H9 (cell line): ENCODE results near the gene CHST8. TPM values are rescaled to one million over a fixed set of nuclear protein-coding genes. Genes with fewer than 3 reads are reported as not detected.

Experiments
- DNase-seq: peaks from one replicate; pipeline ENCODE4 v3.0.0-alpha.2; 2017
- H2AFZ ChIP-seq: one replicate; pipeline ENCODE4 v1.6.1; 2013; ENCODE audit warnings: mild to moderate bottlenecking, low read length, control low read depth, moderate library complexity
- H2AK5ac ChIP-seq: 2 replicates; pipeline ENCODE4 v1.6.1; 2013; ENCODE audit warnings: low read length, control low read depth, mixed read lengths; ENCODE audit not compliant: insufficient read length
- H2BK120ac ChIP-seq: one replicate; pipeline ENCODE4 v1.6.1; 2013; ENCODE audit warnings: low read depth, mild to moderate bottlenecking, low read length, control low read depth, inconsistent platforms; ENCODE audit not compliant: poor library complexity, severe bottlenecking
- H2BK12ac ChIP-seq: 2 replicates; pipeline ENCODE4 v1.6.1; 2013; ENCODE audit warnings: low read length, control low read depth, mixed read lengths, low read depth; ENCODE audit not compliant: insufficient read length
- H2BK15ac ChIP-seq: 2 replicates; pipeline ENCODE4 v1.6.1; 2013; ENCODE audit warnings: low read depth, low read length, control low read depth
- H2BK20ac ChIP-seq: one replicate; pipeline ENCODE4 v1.6.1; 2013; ENCODE audit warnings: low read depth, mild to moderate bottlenecking, low read length, control low read depth, inconsistent platforms; ENCODE audit not compliant: poor library complexity, severe bottlenecking
- H2BK5ac ChIP-seq: 2 replicates; pipeline ENCODE4 v1.6.1; 2013; ENCODE audit warnings: low read length, control low read depth, mixed read lengths; ENCODE audit not compliant: insufficient read length
- H3K14ac ChIP-seq: 2 replicates; pipeline ENCODE4 v1.6.1; 2013; ENCODE audit warnings: low read length, control low read depth; ENCODE audit not compliant: insufficient read depth
- H3K18ac ChIP-seq: 2 replicates; pipeline ENCODE4 v1.6.1; 2013; ENCODE audit warnings: low read depth, mild to moderate bottlenecking, mixed read lengths, low read length, control low read depth; ENCODE audit not compliant: insufficient read length
- H3K23ac ChIP-seq: 2 replicates; pipeline ENCODE4 v1.6.1; 2013; ENCODE audit warnings: low read length, control low read depth, mixed read lengths, low read depth; ENCODE audit not compliant: insufficient read length
- H3K23me2 ChIP-seq: 2 replicates; pipeline ENCODE4 v1.6.1; 2013; ENCODE audit warnings: low read depth, mild to moderate bottlenecking, mixed read lengths, low read length, control low read depth; ENCODE audit not compliant: insufficient read length, poor library complexity, severe bottlenecking
- H3K27ac ChIP-seq: 2 replicates; pipeline ENCODE4 v1.5.1; 2013; ENCODE audit warnings: low read length, control low read depth, mixed read lengths, low read depth; ENCODE audit not compliant: insufficient read length
- H3K27me3 ChIP-seq: 2 replicates; pipeline ENCODE4 v1.6.1; 2013; ENCODE audit warnings: low read length, control low read depth, inconsistent platforms; ENCODE audit not compliant: insufficient read depth
- H3K4ac ChIP-seq: 2 replicates; pipeline ENCODE4 v1.6.1; 2013; ENCODE audit warnings: low read depth, mild to moderate bottlenecking, control low read depth, inconsistent platforms, low read length, moderate library complexity
- H3K4me1 ChIP-seq: 2 replicates; pipeline ENCODE4 v1.6.1; 2013; ENCODE audit warnings: low read length, control low read depth, inconsistent platforms; ENCODE audit not compliant: insufficient read depth
- H3K4me2 ChIP-seq: 2 replicates; pipeline ENCODE4 v1.6.1; 2013; ENCODE audit warnings: low read length, control low read depth, mixed read lengths; ENCODE audit not compliant: insufficient read length, insufficient read depth
- H3K56ac ChIP-seq: 2 replicates; pipeline ENCODE4 v1.6.1; 2013; ENCODE audit warnings: low read depth, mild to moderate bottlenecking, mixed read lengths, low read length, control low read depth; ENCODE audit not compliant: insufficient read length
- H3K79me1 ChIP-seq: 2 replicates; pipeline ENCODE4 v1.6.1; 2013; ENCODE audit warnings: low read depth, mild to moderate bottlenecking, moderate library complexity, low read length, control low read depth, inconsistent platforms; ENCODE audit not compliant: insufficient read depth, poor library complexity, severe bottlenecking
- H3K79me2 ChIP-seq: 2 replicates; pipeline ENCODE4 v1.6.1; 2013; ENCODE audit warnings: low read length, control low read depth, inconsistent platforms; ENCODE audit not compliant: insufficient read depth
- H3K9ac ChIP-seq: 2 replicates; pipeline ENCODE4 v1.6.1; 2013; ENCODE audit warnings: low read length, control low read depth, mixed read lengths; ENCODE audit not compliant: insufficient read length; ENCODE audit errors: extremely low read depth
- H3K9me3 ChIP-seq: one replicate; pipeline ENCODE4 v1.6.1; 2013; ENCODE audit warnings: low read depth, low read length, inconsistent platforms; ENCODE audit not compliant: control insufficient read depth
- H3T11ph ChIP-seq: one replicate; pipeline ENCODE4 v1.6.1; 2013; ENCODE audit warnings: mild to moderate bottlenecking, low read length, control low read depth, inconsistent platforms
- H4K20me1 ChIP-seq: one replicate; pipeline ENCODE4 v1.6.1; 2013; ENCODE audit not compliant: control insufficient read depth, insufficient read length, insufficient read depth
- H4K5ac ChIP-seq: 2 replicates; pipeline ENCODE4 v1.6.1; 2013; ENCODE audit warnings: low read depth, mild to moderate bottlenecking, mixed read lengths, low read length, control low read depth; ENCODE audit not compliant: insufficient read length
- H4K8ac ChIP-seq: replicated peaks from 2 replicates; pipeline ENCODE4 v1.6.1; 2013; ENCODE audit warnings: low read length, control low read depth, mixed read lengths, low read depth; ENCODE audit not compliant: insufficient read length
- H4K91ac ChIP-seq: 2 replicates; pipeline ENCODE4 v1.6.1; 2013; ENCODE audit warnings: low read depth, mild to moderate bottlenecking, moderate library complexity, mixed read lengths, low read length, control low read depth; ENCODE audit not compliant: insufficient read length
- H3K27ac Mint-ChIP-seq, 3 experiments: 2 replicates in 2 of 3; 3 replicates in 1 of 3; pipeline ENCODE4 v1.8.0; 2020 to 2021; ENCODE audit warnings: mixed read lengths in 3 of 3, mild to moderate bottlenecking in 1 of 3, moderate library complexity in 1 of 3
- H3K27me3 Mint-ChIP-seq: 2 replicates; pipeline ENCODE4 v1.8.0; 2021; ENCODE audit warnings: low read depth, mild to moderate bottlenecking, moderate library complexity, mixed read lengths
- H3K36me3 Mint-ChIP-seq, 3 experiments: 2 replicates in 2 of 3; 3 replicates in 1 of 3; pipeline ENCODE4 v1.8.0; 2020 to 2021; ENCODE audit warnings: low read depth in 3 of 3, mixed read lengths in 3 of 3; ENCODE audit not compliant: insufficient read depth in 1 of 3
- H3K4me1 Mint-ChIP-seq, 2 experiments: 2 replicates each; pipeline ENCODE4 v1.8.0; 2020; ENCODE audit warnings: mixed read lengths in 2 of 2
- H3K4me3 Mint-ChIP-seq, 2 experiments: 2 replicates in 1 of 2; 3 replicates in 1 of 2; pipeline ENCODE4 v1.8.0; 2020 to 2021; ENCODE audit warnings: mild to moderate bottlenecking in 2 of 2, mixed read lengths in 2 of 2, moderate library complexity in 1 of 2
- H3K9me3 Mint-ChIP-seq, 2 experiments: 2 replicates in 1 of 2; 3 replicates in 1 of 2; pipeline ENCODE4 v1.8.0; 2020; ENCODE audit warnings: mild to moderate bottlenecking in 2 of 2, mixed read lengths in 2 of 2, moderate library complexity in 1 of 2
- CTCF ChIP-seq: fragments of 200-600 bp; sonication (generic); conservative IDR thresholded peaks from 3 replicates; pipeline ENCODE4 v1.8.0; 2021; ENCODE audit warnings: antibody characterized with exemption, mild to moderate bottlenecking
- WGBS: extraction: QIAGEN DNeasy Blood & Tissue Kit; methylation state at CpG from one replicate; pipeline ENCODE4 v1.1.7; 2013; ENCODE audit warnings: missing lambda C conversion rate, low lambda C conversion rate, mixed read lengths; ENCODE audit not compliant: insufficient read length; ENCODE audit errors: extremely low coverage; 5-methylcytosine and 5-hydroxymethylcytosine counted together
- total RNA-seq: library from RNA; stranded (reverse); gene quantifications from 2 replicates; pipeline ENCODE4 v1.2.1, GENCODE V29; 2021

The CHST8 gene
- total RNA-seq, 1 experiment from 2014 or later, result 5.1 TPM

GRCh38 chr19:33590224-33590623 lies 31.5 kb upstream of the CHST8 start:
- WGBS, result no CpG with 5 or more reads among the region's 1 CpG
- Histone ChIP-seq H3K79me2 (no peaks in the 10 kb centered on the region), H4K20me1 (no peaks in the 10 kb centered on the region), H4K8ac (no peak overlapping the region), H2BK12ac (no peak overlapping the region), H3K4me2 (no peak overlapping the region), H2AFZ (no peak overlapping the region), H2BK15ac (no peak overlapping the region), H3T11ph (no peak overlapping the region), H3K23ac (no peak overlapping the region), H3K27ac (no peak overlapping the region), H3K4me1 (no peaks in the 10 kb centered on the region), H3K14ac (no peak overlapping the region), H2BK20ac (no peak overlapping the region), H3K18ac (no peak overlapping the region), H3K9me3 (peaks cover 8% of the 10 kb centered on the region), H2BK5ac (no peak overlapping the region), H3K79me1 (no peaks in the 10 kb centered on the region), H3K4ac (no peak overlapping the region), H4K5ac (no peak overlapping the region), H3K23me2 (no peaks in the 10 kb centered on the region), H3K27me3 (no peaks in the 10 kb centered on the region), H3K56ac (no peak overlapping the region), H2AK5ac (no peak overlapping the region), H2BK120ac (no peak overlapping the region), H4K91ac (no peak overlapping the region), H3K9ac (no peak overlapping the region)
- DNase-seq, result no peak
- H3K36me3 Mint-ChIP-seq, result peaks cover 0 to 4% (median 0%) of the 10 kb centered on the region in 3 experiments; a peak in 2 of 7 replicates
- TF ChIP-seq CTCF, result no peak
- H3K9me3 Mint-ChIP-seq, result peaks cover 33 to 36% of the 10 kb centered on the region in 2 experiments; a peak in 4 of 5 replicates
- no peaks in the 10 kb centered on the region for H3K4me1 Mint-ChIP-seq
- H3K27me3 Mint-ChIP-seq, result peaks cover 5% of the 10 kb centered on the region
- H3K27ac Mint-ChIP-seq, result no peak overlapping the region
- H3K4me3 Mint-ChIP-seq, result no peak overlapping the region
